Measurements from ENCODE around the gene TLE7.

- TF ChIP-seq JUNB (IDR thresholded peaks at IDR 0.05) (no peak), POLR2A (IDR thresholded peaks at IDR 0.05; ENCODE audit: low read length) (peak; percentile 52), MAFK (IDR thresholded peaks at IDR 0.05; ENCODE audit: partially characterized antibody) (no peak), EHMT2 (IDR thresholded peaks at IDR 0.05; ENCODE audit: low read depth) (no peak; the same call in 1 of the 2 replicates), USF2 (IDR thresholded peaks at IDR 0.05) (no peak), HDAC2 (IDR thresholded peaks at IDR 0.05) (no peak), TFCP2L1 (CRISPR knock-in tag; IDR thresholded peaks at IDR 0.05) (no peak; the same call in 1 of the 2 replicates), ZC3H11A (IDR thresholded peaks at IDR 0.05) (no peak)
- TF ChIP-seq, protein P1, sequence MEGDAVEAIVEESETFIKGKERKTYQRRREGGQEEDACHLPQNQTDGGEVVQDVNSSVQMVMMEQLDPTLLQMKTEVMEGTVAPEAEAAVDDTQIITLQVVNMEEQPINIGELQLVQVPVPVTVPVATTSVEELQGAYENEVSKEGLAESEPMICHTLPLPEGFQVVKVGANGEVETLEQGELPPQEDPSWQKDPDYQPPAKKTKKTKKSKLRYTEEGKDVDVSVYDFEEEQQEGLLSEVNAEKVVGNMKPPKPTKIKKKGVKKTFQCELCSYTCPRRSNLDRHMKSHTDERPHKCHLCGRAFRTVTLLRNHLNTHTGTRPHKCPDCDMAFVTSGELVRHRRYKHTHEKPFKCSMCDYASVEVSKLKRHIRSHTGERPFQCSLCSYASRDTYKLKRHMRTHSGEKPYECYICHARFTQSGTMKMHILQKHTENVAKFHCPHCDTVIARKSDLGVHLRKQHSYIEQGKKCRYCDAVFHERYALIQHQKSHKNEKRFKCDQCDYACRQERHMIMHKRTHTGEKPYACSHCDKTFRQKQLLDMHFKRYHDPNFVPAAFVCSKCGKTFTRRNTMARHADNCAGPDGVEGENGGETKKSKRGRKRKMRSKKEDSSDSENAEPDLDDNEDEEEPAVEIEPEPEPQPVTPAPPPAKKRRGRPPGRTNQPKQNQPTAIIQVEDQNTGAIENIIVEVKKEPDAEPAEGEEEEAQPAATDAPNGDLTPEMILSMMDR (IDR thresholded peaks at IDR 0.05) = no peak
These were observed 42.4 kb upstream of the TLE7 start for GRCh38 chr16:71484006-71484893.

All from A549 (cell line).